K562 (cell line): ENCODE results near the gene IGFBP4. TPM values are rescaled to one million over a fixed set of nuclear protein-coding genes. Genes with fewer than 3 reads are reported as not detected.

Source experiments
- ATAC-seq: fragments of 200-7000 bp; cut with Tn5 transposase; 3 replicates; pipeline ENCODE4 v1.9.1; 2020; ENCODE audit warnings: moderate library complexity
- BruUV-seq: library from RNA; stranded (reverse); fragments of 400-500 nt; replicated peaks from 2 replicates; lab custom pipeline; 2021; lab: Mats Ljungman, UMichigan
- CTCF ChIA-PET: fragments of 300-600 bp; formaldehyde crosslinking; extraction: SDS; loops from one replicate; lab custom pipeline; 2021; ENCODE audit warnings: low intra/inter-chr PET ratio; lab: Yijun Ruan, JAX
- POLR2A ChIA-PET: fragments of 300-600, 350-650 bp; sonication (Branson Sonifier 250); formaldehyde crosslinking; extraction: SDS; loops from one replicate; lab custom pipeline; 2021; ENCODE audit warnings: antibody characterized with exemption, inconsistent platforms; lab: Yijun Ruan, JAX
- DNase-seq, 4 experiments: peaks; one replicate each; pipeline versions ENCODE4 v3.0.0 to v3.0.0-alpha.2; 2011 to 2018; ENCODE audit warnings: low spot score in 3 of 4, mixed read lengths in 3 of 4; ENCODE audit errors: extremely low read depth in 1 of 4
- FAIRE-seq: peaks from 2 replicates; lab custom pipeline; 2011; peaks lifted over from hg19 to GRCh38; lab: Jason Lieb, UNC
- H2AFZ ChIP-seq: 2 replicates; pipeline ENCODE4 v1.6.0; 2011; ENCODE audit warnings: low read depth, low read length, control low read depth, inconsistent platforms
- H3K27ac ChIP-seq: fragments of 200-600 bp; 3 replicates; pipeline ENCODE4 v1.8.0; 2011; ENCODE audit warnings: low read depth, mild to moderate bottlenecking, control low read depth, inconsistent platforms, low read length, moderate library complexity, mixed read lengths; ENCODE audit errors: extremely low read depth
- H3K27me3 ChIP-seq, 2 experiments: fragments of 300-600 bp in 1 of 2; 2 replicates in 1 of 2; 3 replicates in 1 of 2; pipeline versions ENCODE4 v1.6.0 to v1.8.0; 2011; ENCODE audit warnings: inconsistent platforms in 2 of 2, low read length in 2 of 2, mild to moderate bottlenecking in 1 of 2, mixed read lengths in 1 of 2, moderate library complexity in 1 of 2; ENCODE audit not compliant: control insufficient read depth in 2 of 2, insufficient read depth in 2 of 2
- H3K36me3 ChIP-seq: fragments of 300-600 bp; 3 replicates; pipeline ENCODE4 v1.8.0; 2011; ENCODE audit warnings: mild to moderate bottlenecking, low read length, inconsistent platforms; ENCODE audit not compliant: control insufficient read depth, insufficient read depth
- H3K4me1 ChIP-seq, 2 experiments: fragments of 200-600 bp in 1 of 2; replicated peaks in 1 of 2; 2 replicates in 1 of 2; 3 replicates in 1 of 2; pipeline versions ENCODE4 v1.5.1 to v1.8.0; 2011; ENCODE audit warnings: inconsistent platforms in 2 of 2, low read length in 2 of 2, mild to moderate bottlenecking in 1 of 2, mixed read lengths in 1 of 2, moderate library complexity in 1 of 2; ENCODE audit not compliant: control insufficient read depth in 2 of 2, insufficient read depth in 2 of 2
- H3K4me2 ChIP-seq: 2 replicates; pipeline ENCODE4 v1.6.1; 2011; ENCODE audit warnings: low read length, control low read depth, inconsistent platforms, mixed read lengths; ENCODE audit not compliant: insufficient read depth
- H3K4me3 ChIP-seq: fragments of 200-600 bp; sonication (generic), shearing (Covaris generic); 2 replicates; pipeline ENCODE4 v1.5.1; 2016; ENCODE audit warnings: control low read depth, inconsistent platforms
- H3K79me2 ChIP-seq: fragments of 200-600 bp; 3 replicates; pipeline ENCODE4 v1.8.0; 2011; ENCODE audit warnings: low read length, inconsistent platforms; ENCODE audit not compliant: control insufficient read depth, insufficient read depth
- H3K9ac ChIP-seq, 2 experiments: 2 replicates each; pipeline versions ENCODE4 v1.6.0 to v1.6.1; 2011; ENCODE audit warnings: low read depth in 2 of 2, low read length in 2 of 2, control low read depth in 1 of 2, inconsistent platforms in 1 of 2, mild to moderate bottlenecking in 1 of 2, mixed read lengths in 1 of 2; ENCODE audit not compliant: insufficient read depth in 1 of 2
- H3K9me1 ChIP-seq: one replicate; pipeline ENCODE4 v1.6.0; 2011; ENCODE audit warnings: inconsistent platforms, mild to moderate bottlenecking, low read length, moderate library complexity; ENCODE audit not compliant: control insufficient read depth, insufficient read depth
- H3K9me3 ChIP-seq: replicated peaks from 2 replicates; pipeline ENCODE4 v1.5.1; 2011; ENCODE audit warnings: low read depth, low read length, inconsistent platforms; ENCODE audit not compliant: control insufficient read depth, insufficient read depth
- H4K20me1 ChIP-seq: replicated peaks from 2 replicates; pipeline ENCODE4 v1.6.1; 2011; ENCODE audit warnings: low read length, inconsistent platforms, mixed read lengths; ENCODE audit not compliant: control insufficient read depth, insufficient read depth
- BCOR ChIP-seq: fragments of 450-650 bp; IDR thresholded peaks from 2 replicates; pipeline ENCODE4 v1.6.1; 2016
- CHD4 ChIP-seq: fragments of 200-600 bp; sonication (generic); IDR thresholded peaks from 3 replicates; pipeline ENCODE4 v1.6.1; 2012; ENCODE audit warnings: low read depth, mild to moderate bottlenecking, mixed read lengths, low read length, inconsistent platforms; ENCODE audit not compliant: insufficient read depth, insufficient replicate concordance, poor library complexity, severe bottlenecking
- COPS2 ChIP-seq: fragments of 450-650 bp; conservative IDR thresholded peaks from 2 replicates; pipeline ENCODE4 v1.6.1; 2016; ENCODE audit warnings: mild to moderate bottlenecking, moderate library complexity
- CTCFL ChIP-seq: IDR thresholded peaks from 2 replicates; pipeline ENCODE4 v1.6.1; 2011; ENCODE audit warnings: borderline replicate concordance, low read depth, mild to moderate bottlenecking, moderate library complexity, low read length; ENCODE audit not compliant: insufficient read depth, poor library complexity, severe bottlenecking
- E2F6 ChIP-seq, 2 experiments: IDR thresholded peaks; 2 replicates each; pipeline ENCODE4 v1.6.1; 2011; ENCODE audit warnings: borderline replicate concordance in 1 of 2, control low read depth in 1 of 2, low read depth in 1 of 2, low read length in 1 of 2, mild to moderate bottlenecking in 1 of 2, mixed read lengths in 1 of 2, moderate library complexity in 1 of 2; ENCODE audit not compliant: insufficient read depth in 1 of 2, insufficient read length in 1 of 2, poor library complexity in 1 of 2, severe bottlenecking in 1 of 2; ENCODE audit errors: extremely low read depth in 1 of 2
- E4F1 ChIP-seq: fragments of 250-450 bp; sonication (Bioruptor Pico); IDR thresholded peaks from 2 replicates; pipeline ENCODE4 v1.5.0; 2021; ENCODE audit warnings: mild to moderate bottlenecking, borderline replicate concordance
- EP300 ChIP-seq: IDR thresholded peaks from 2 replicates; pipeline ENCODE4 v1.6.1; 2012; ENCODE audit warnings: low read length, improper control_type of control experiment
- FOXK2 ChIP-seq, 2 experiments: fragments of 450-650 bp; IDR thresholded peaks in 1 of 2; conservative IDR thresholded peaks in 1 of 2; 2 replicates each; pipeline ENCODE4 v1.6.1; 2016; ENCODE audit warnings: low read depth in 2 of 2, mild to moderate bottlenecking in 1 of 2
- MAX ChIP-seq: sonication (generic); formaldehyde crosslinking; IDR thresholded peaks from 2 replicates; pipeline ENCODE4 v1.9.0; 2022; ENCODE audit warnings: mild to moderate bottlenecking, missing genetic modification reagents
- SMAD4 ChIP-seq: fragments of 250-450 bp; sonication (Bioruptor Pico); conservative IDR thresholded peaks from 2 replicates; pipeline ENCODE4 v1.8.0; 2021; ENCODE audit warnings: inconsistent platforms, mild to moderate bottlenecking, moderate library complexity
- SMARCA4 ChIP-seq: fragments of 450-650 bp; IDR thresholded peaks from 2 replicates; pipeline ENCODE4 v1.6.1; 2016
- TBP ChIP-seq: optimal IDR thresholded peaks from 2 replicates; pipeline ENCODE3; 2011; ENCODE audit warnings: low read depth, low read length, improper control_type of control experiment
- TRIM24 ChIP-seq, 2 experiments: fragments of 450-650 bp; IDR thresholded peaks; 2 replicates each; pipeline ENCODE4 v1.6.1; 2016
- U2AF2 ChIP-seq: fragments of 200-400 bp; formaldehyde crosslinking; optimal IDR thresholded peaks from 2 replicates; pipeline ENCODE3; 2017; ENCODE audit warnings: low read depth, mild to moderate bottlenecking, low read length
- WHSC1 ChIP-seq: IDR thresholded peaks from one replicate; pipeline ENCODE4 v1.6.1; 2012; ENCODE audit warnings: low read length, control low read depth, inconsistent platforms
- ZFP1 ChIP-seq: fragments of 450-650 bp; formaldehyde crosslinking; IDR thresholded peaks from 2 replicates; pipeline ENCODE4 v1.4.0; 2020; ENCODE audit warnings: mild to moderate bottlenecking, mixed read lengths
- ZNF174 ChIP-seq: fragments of 250-450 bp; sonication (Bioruptor Pico); IDR thresholded peaks from 2 replicates; pipeline ENCODE4 v1.4.0; 2020; ENCODE audit warnings: mild to moderate bottlenecking
- WGBS: fragments of 100-300 bp; shearing (Covaris generic); methylation state at CpG from one replicate; pipeline ENCODE4 v1.1.6; 2016; ENCODE audit warnings: low coverage, mixed read lengths; ENCODE audit not compliant: insufficient coverage; ENCODE audit errors: missing lambda C conversion rate; 5-methylcytosine and 5-hydroxymethylcytosine counted together
- in situ Hi-C: fragments of 300-500 bp; cut with MboI; formaldehyde crosslinking; loops from 4 replicates; pipeline ENCODE4 v1.15.0; 2018; ENCODE audit warnings: inconsistent platforms, mixed read lengths
- intact Hi-C: fragments of 100-400 bp; cut with micrococcal nuclease; formaldehyde crosslinking; loops from 2 replicates; pipeline ENCODE4 v1.14.2; 2022
- polyA plus RNA-seq, 8 experiments: library from polyadenylated mRNA; depleted of rRNA in 4 of 8; stranded (reverse) in 5 of 8; unstranded in 3 of 8; fragments of >200 nt; fragmentation: Nextera tagmentation in 2 of 8; fragmentation: Illumina TruSeq in 1 of 8; extraction: Ambion mirVana in 2 of 8; extraction: Trizol in 1 of 8; gene quantifications; 2 replicates each; pipeline versions ENCODE4 v1.2.1 to v1.2.3, GENCODE V29; 2011 to 2014; ENCODE audit warnings: inconsistent platforms in 1 of 8, missing spikeins in 1 of 8
- total RNA-seq, 7 experiments: library from RNA; depleted of rRNA in 6 of 7; stranded (reverse); fragments of >200 nt in 6 of 7; fragmentation: Illumina TruSeq in 2 of 7; extraction: Trizol in 2 of 7; gene quantifications; 2 replicates each; pipeline versions ENCODE4 v1.2.1 to v1.2.3, GENCODE V29; 2011 to 2021; ENCODE audit warnings: low replicate concordance in 1 of 7

Gene IGFBP4
- total and polyA plus RNA-seq, 9 of the 15 experiments (the other 6 are each of a cell fraction or from before 2014, with no cell fraction given), result 8.8 to 99.8 (median 18.6) TPM

- peaks cover 45% of the 10 kb centered on the region for H3K79me2 ChIP-seq
- H3K27me3 ChIP-seq, result no peaks in the 10 kb centered on the region
- H3K9me1 ChIP-seq, result no peaks in the 10 kb centered on the region
- H3K4me1 ChIP-seq, result peaks cover 7 to 15% of the 10 kb centered on the region in 2 experiments
- FAIRE-seq, result peak; percentile 82
- POLR2A ChIA-PET, result interaction anchor here (0.6 to 3.4 kb wide), 23 partner anchors 9 to 289 kb away, joined by 3 to 27 read pairs (median 4); partner anchors contain the start of gene IGFBP4
- H4K20me1 ChIP-seq, result no peaks in the 10 kb centered on the region
- peak; percentile 74 for ATAC-seq
- H3K9me3 ChIP-seq, result no peaks in the 10 kb centered on the region
- peak in 2 of 4 experiments; percentile 43 to 71 for DNase-seq
- CTCF ChIA-PET, result no interaction called here
- intact Hi-C loops (loop anchor here (1.0 kb wide), 1 partner anchor 59 kb away; no protein-coding TSS in a partner anchor), in situ Hi-C loops (no loop called here)
- H3K27ac ChIP-seq, result peak overlapping the region; percentile 92
- BruUV-seq, result TSS peak; percentile 71
- peak overlapping the region; percentile 88 for H3K4me2 ChIP-seq
- H2AFZ ChIP-seq, result peak overlapping the region; percentile 86
- peak overlapping the region; percentile 74 for H3K4me3 ChIP-seq
- 0% methylated on average over 21 of the region's 21 CpGs for WGBS
- H3K9ac ChIP-seq, result peak overlapping the region; percentile 96 to 98
- H3K36me3 ChIP-seq, result peaks cover 42% of the 10 kb centered on the region
- TF ChIP-seq WHSC1 (no peak), FOXK2 (conservative IDR thresholded peaks at IDR 0.05 in 1 of 2, IDR thresholded peaks at IDR 0.05 in 1 of 2; ENCODE audit: low read depth in 2 of 2) (no peak), TRIM24 (IDR thresholded peaks at IDR 0.05) (no peak), MAX (CRISPR knock-in tag) (no peak), CHD4 (no peak), TBP (no peak), E2F6 (IDR thresholded peaks at IDR 0.05; ENCODE audit: borderline replicate concordance in 1 of 2, extremely low read depth in 1 of 2, insufficient read depth in 1 of 2, insufficient read length in 1 of 2, low read depth in 1 of 2, low read length in 1 of 2, poor library complexity in 1 of 2, severe bottlenecking in 1 of 2) (peak in 1 of 2 experiments; percentile 17), BCOR (0 out of 2 replicates have a peak, but pooled peaks have one; percentile 37), U2AF2 (no peak), CTCFL (peak; percentile 62), COPS2 (no peak), ZFP1 (CRISPR knock-in tag) (no peak), EP300 (no peak), ZNF174 (CRISPR knock-in tag) (no peak), SMAD4 (CRISPR knock-in tag) (no peak), E4F1 (CRISPR knock-in tag) (no peak), SMARCA4 (0 out of 2 replicates have a peak, but pooled peaks have one; percentile 31)
These were observed 26.0 kb upstream of the IGFBP4 start for GRCh38 chr17:40417258-40417608.
